HG02642 (cell line): Measurements from ENCODE around the gene HOXC6.

Source experiments
- ATAC-seq: cut with Tn5 transposase; IDR thresholded peaks from one replicate; pipeline ENCODE4 v1.9.1; 2021; ENCODE audit warnings: mild to moderate bottlenecking; ENCODE audit not compliant: unreplicated experiment, poor library complexity

Gene HOXC6

GRCh38 chr12:54025499-54026405 is 2.5 kb upstream of the HOXC6 start:
- no peak for ATAC-seq

GRCh38 chr12:54026640-54027441 is 1.4 kb upstream of the HOXC6 start:
- no peak for ATAC-seq

- ATAC-seq = no peak
Measured at GRCh38 chr12:54027442-54027786, 826 bp upstream of the HOXC6 start.

GRCh38 chr12:54029529-54030441 is 1.5 kb downstream of the HOXC6 start:
- no peak for ATAC-seq

- no peak for ATAC-seq
Measured at GRCh38 chr12:54030442-54030801, 2.2 kb downstream of the HOXC6 start.

- ATAC-seq = no peak
Measured at GRCh38 chr12:54030889-54031471, 2.7 kb downstream of the HOXC6 start.

- no peak for ATAC-seq
Measured at GRCh38 chr12:54031480-54031879, 3.2 kb downstream of the HOXC6 start.

- ATAC-seq = no peak
Measured at GRCh38 chr12:54032086-54032619, 3.9 kb downstream of the HOXC6 start.

GRCh38 chr12:54032627-54033100 is 4.4 kb downstream of the HOXC6 start, which contains the start of gene HOXC5:
Gene HOXC5 (plus strand): TSS chr12:54033050. CDS start chr12:54033123, 73 bp downstream.
- no peak for ATAC-seq

- ATAC-seq = no peak
Measured at GRCh38 chr12:54033106-54033979, 5.1 kb downstream of the HOXC6 start.

GRCh38 chr12:54033980-54034784 is 5.9 kb downstream of the HOXC6 start:
- ATAC-seq = no peak

- no peak for ATAC-seq
Measured at GRCh38 chr12:54034785-54035310, 6.6 kb downstream of the HOXC6 start.

GRCh38 chr12:54035568-54036264 is 7.5 kb downstream of the HOXC6 start:
- no peak for ATAC-seq

GRCh38 chr12:54036620-54037359 is 8.6 kb downstream of the HOXC6 start:
- ATAC-seq = no peak

- no peak for ATAC-seq
Measured at GRCh38 chr12:54037360-54038283, 9.4 kb downstream of the HOXC6 start.
